ENCODE results near the gene KRTAP4-11.

DNA sequence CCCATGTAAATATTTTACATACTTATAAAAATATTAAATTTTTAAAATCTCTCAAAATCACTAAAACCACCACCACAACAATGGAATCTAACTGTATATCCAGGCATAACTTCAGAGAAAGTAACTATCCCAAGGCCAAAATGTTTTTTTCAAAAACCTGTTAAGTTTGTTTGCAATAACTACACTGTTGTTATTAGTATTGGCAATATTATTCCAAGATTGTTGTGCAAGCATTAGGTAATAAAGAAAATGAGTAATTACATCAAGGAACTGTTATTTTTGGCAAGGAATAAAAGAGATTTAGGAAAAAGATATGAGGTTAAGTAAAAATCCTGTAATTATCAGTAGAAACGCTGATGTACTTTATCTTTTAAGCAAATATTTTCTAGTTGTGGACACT lies 9.2 kb upstream of the KRTAP4-11 start:
- TF ChIP-seq, protein P1, sequence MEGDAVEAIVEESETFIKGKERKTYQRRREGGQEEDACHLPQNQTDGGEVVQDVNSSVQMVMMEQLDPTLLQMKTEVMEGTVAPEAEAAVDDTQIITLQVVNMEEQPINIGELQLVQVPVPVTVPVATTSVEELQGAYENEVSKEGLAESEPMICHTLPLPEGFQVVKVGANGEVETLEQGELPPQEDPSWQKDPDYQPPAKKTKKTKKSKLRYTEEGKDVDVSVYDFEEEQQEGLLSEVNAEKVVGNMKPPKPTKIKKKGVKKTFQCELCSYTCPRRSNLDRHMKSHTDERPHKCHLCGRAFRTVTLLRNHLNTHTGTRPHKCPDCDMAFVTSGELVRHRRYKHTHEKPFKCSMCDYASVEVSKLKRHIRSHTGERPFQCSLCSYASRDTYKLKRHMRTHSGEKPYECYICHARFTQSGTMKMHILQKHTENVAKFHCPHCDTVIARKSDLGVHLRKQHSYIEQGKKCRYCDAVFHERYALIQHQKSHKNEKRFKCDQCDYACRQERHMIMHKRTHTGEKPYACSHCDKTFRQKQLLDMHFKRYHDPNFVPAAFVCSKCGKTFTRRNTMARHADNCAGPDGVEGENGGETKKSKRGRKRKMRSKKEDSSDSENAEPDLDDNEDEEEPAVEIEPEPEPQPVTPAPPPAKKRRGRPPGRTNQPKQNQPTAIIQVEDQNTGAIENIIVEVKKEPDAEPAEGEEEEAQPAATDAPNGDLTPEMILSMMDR (IDR thresholded peaks at IDR 0.05), result no peak
- no peak for TF ChIP-seq POLR2A (IDR thresholded peaks at IDR 0.05)

All from uterus (tissue), 2 donors.